ENCODE data around the gene LEPROT. TPM values are rescaled to one million over a fixed set of nuclear protein-coding genes. Genes with fewer than 3 reads are reported as not detected.

The LEPROT gene
- total and polyA plus RNA-seq, 2 of the 8 experiments (the other 6 are each of a cell fraction or from before 2014, with no cell fraction given), result 25.7 to 27.2 TPM

GRCh38 chr1:65407877-65408276, 12.6 kb upstream of the LEPROT start:
- Histone ChIP-seq H2AK5ac (ENCODE audit: low read depth, low read length) (no peak overlapping the region), H2BK15ac (ENCODE audit: low read length) (no peak overlapping the region), H3K9ac (replicated peaks in 1 of 4; ENCODE audit: extremely low read depth in 1 of 4, low read depth in 3 of 4, low read length in 3 of 4) (no peak overlapping the region), H3K9me3 (ENCODE audit: insufficient read depth in 2 of 2, low read depth in 1 of 2, low read length in 1 of 2) (no peaks in the 10 kb centered on the region), H3K4me1 (replicated peaks in 1 of 4; ENCODE audit: control insufficient read depth in 3 of 4, insufficient read depth in 4 of 4, low read length in 3 of 4) (no peaks in the 10 kb centered on the region; a peak in 1 of 7 replicates), H3K18ac (ENCODE audit: extremely low read depth, low read length) (no peak overlapping the region), H3K23ac (ENCODE audit: insufficient read length) (no peak overlapping the region), H3K23me2 (ENCODE audit: low read depth, low read length) (no peaks in the 10 kb centered on the region), H3K27me3 (replicated peaks in 1 of 4; ENCODE audit: control insufficient read depth in 3 of 4, extremely low read depth in 1 of 4, insufficient read depth in 3 of 4, low read length in 3 of 4) (no peaks in the 10 kb centered on the region), H2BK120ac (replicated peaks; ENCODE audit: low read depth, low read length) (no peak overlapping the region), H3K4ac (replicated peaks; ENCODE audit: insufficient read length, low read depth, low read length) (no peak overlapping the region), H3K14ac (ENCODE audit: insufficient read length) (no peak overlapping the region), H3K36me3 (ENCODE audit: control insufficient read depth in 2 of 4, insufficient read depth in 4 of 4, low read length in 3 of 4) (no peaks in the 10 kb centered on the region), H3K4me3 (ENCODE audit: extremely low read depth in 1 of 4, insufficient read depth in 2 of 4, low read depth in 3 of 4, low read length in 4 of 4) (no peak overlapping the region), H2BK5ac (ENCODE audit: low read depth, low read length) (no peak overlapping the region), H4K5ac (ENCODE audit: insufficient read length, low read depth, low read length) (no peak overlapping the region), H2AFZ (ENCODE audit: low read length) (no peak overlapping the region), H4K20me1 (replicated peaks in 1 of 2; ENCODE audit: control insufficient read depth in 1 of 2, insufficient read depth in 2 of 2, low read length in 2 of 2) (no peaks in the 10 kb centered on the region), H3K4me2 (ENCODE audit: insufficient read depth in 1 of 2, low read depth in 2 of 2, low read length in 2 of 2) (no peak overlapping the region), H3K79me2 (ENCODE audit: control insufficient read depth in 1 of 2, insufficient read depth in 2 of 2, low read length in 2 of 2) (no peaks in the 10 kb centered on the region), H4K91ac (replicated peaks; ENCODE audit: insufficient read length, low read length) (no peak overlapping the region), H4K8ac (ENCODE audit: extremely low read depth, insufficient read depth, low read length) (no peak overlapping the region), H3K79me1 (ENCODE audit: low read depth, low read length) (no peaks in the 10 kb centered on the region), H3K27ac (ENCODE audit: low read depth, low read length) (no peak overlapping the region), H2BK12ac (ENCODE audit: low read depth, low read length) (no peak overlapping the region), H2BK20ac (ENCODE audit: low read length) (no peak overlapping the region), H3K56ac (replicated peaks; ENCODE audit: insufficient read length, low read depth, low read length) (no peak overlapping the region)
- POLR2A ChIA-PET (ENCODE audit: partially characterized antibody), result no interaction called here
- DNase-seq (ENCODE audit: low read depth in 1 of 2, low spot score in 2 of 2) (no peak), FAIRE-seq (no peak)
- CTCF ChIA-PET (ENCODE audit: partially characterized antibody), result interaction anchor here (1.2 kb wide), 1 partner anchor 280 kb away, joined by 5 read pairs; no protein-coding TSS in a partner anchor
- WGBS, 2 experiments (ENCODE audit: extremely low coverage in 1 of 2, insufficient coverage in 1 of 2, insufficient read length in 1 of 2, insufficient replicate concordance in 2 of 2, low coverage in 1 of 2, low lambda C conversion rate in 2 of 2, missing lambda C conversion rate in 1 of 2), result 90% methylated on average over 2 of the region's 2 CpGs; no CpG with 5 or more reads in 1 of the 2 experiments
- TF ChIP-seq EZH2 (IDR thresholded peaks at IDR 0.05; ENCODE audit: low read depth, low read length, severe bottlenecking) (no peak), POU5F1 (IDR thresholded peaks at IDR 0.05; ENCODE audit: low read depth, low read length) (no peak), CTBP2 (IDR thresholded peaks at IDR 0.05; ENCODE audit: borderline replicate concordance, insufficient read depth, insufficient read length, low read length) (no peak), KDM4A (IDR thresholded peaks at IDR 0.05; ENCODE audit: low read depth, low read length, severe bottlenecking) (no peak), BCL11A (IDR thresholded peaks at IDR 0.05; ENCODE audit: low read depth in 2 of 2, low read length in 2 of 2) (no peak), ATF2 (IDR thresholded peaks at IDR 0.05; ENCODE audit: low read length) (no peak), CBX5 (IDR thresholded peaks at IDR 0.05; ENCODE audit: low read depth, low read length) (no peak), GABPA (IDR thresholded peaks at IDR 0.05; ENCODE audit: borderline replicate concordance, insufficient read depth, low read length) (no peak), EP300 (IDR thresholded peaks at IDR 0.05; ENCODE audit: borderline replicate concordance in 1 of 2, low read depth in 2 of 2, low read length in 2 of 2) (no peak), TCF12 (IDR thresholded peaks at IDR 0.05; ENCODE audit: low read depth, low read length) (no peak), KDM1A (IDR thresholded peaks at IDR 0.05; ENCODE audit: borderline replicate concordance, low read length) (no peak), POLR2A (IDR thresholded peaks at IDR 0.05; ENCODE audit: control extremely low read depth in 1 of 2, low read depth in 2 of 2, low read length in 2 of 2) (no peak), NRF1 (IDR thresholded peaks at IDR 0.05; ENCODE audit: low read depth, low read length) (no peak)

All from H1 (cell line).